Mucosa of stomach (tissue), 1 donor: ENCODE data around the gene RYR2.

ENCODE experiments used
- H3K27me3 ChIP-seq: one replicate; pipeline ENCODE4 v1.7.0; 2013; ENCODE audit warnings: mild to moderate bottlenecking, low read length; ENCODE audit not compliant: control insufficient read depth, insufficient read depth
- H3K36me3 ChIP-seq: one replicate; pipeline ENCODE4 v1.7.0; 2013; ENCODE audit warnings: low read length; ENCODE audit not compliant: control insufficient read depth, insufficient read depth
- H3K4me1 ChIP-seq: one replicate; pipeline ENCODE4 v1.7.0; 2013; ENCODE audit warnings: mild to moderate bottlenecking, low read length; ENCODE audit not compliant: control insufficient read depth, insufficient read depth
- H3K4me3 ChIP-seq: one replicate; pipeline ENCODE4 v1.7.0; 2013; ENCODE audit warnings: low read length
- H3K9ac ChIP-seq: one replicate; pipeline ENCODE4 v1.7.0; 2013; ENCODE audit warnings: mild to moderate bottlenecking, low read length, moderate library complexity
- H3K9me3 ChIP-seq: one replicate; pipeline ENCODE4 v1.7.0; 2013; ENCODE audit warnings: mild to moderate bottlenecking, low read length, moderate library complexity; ENCODE audit not compliant: control insufficient read depth
- donor health status: Pancreatic carcinoma.

RYR2 gene

DNA sequence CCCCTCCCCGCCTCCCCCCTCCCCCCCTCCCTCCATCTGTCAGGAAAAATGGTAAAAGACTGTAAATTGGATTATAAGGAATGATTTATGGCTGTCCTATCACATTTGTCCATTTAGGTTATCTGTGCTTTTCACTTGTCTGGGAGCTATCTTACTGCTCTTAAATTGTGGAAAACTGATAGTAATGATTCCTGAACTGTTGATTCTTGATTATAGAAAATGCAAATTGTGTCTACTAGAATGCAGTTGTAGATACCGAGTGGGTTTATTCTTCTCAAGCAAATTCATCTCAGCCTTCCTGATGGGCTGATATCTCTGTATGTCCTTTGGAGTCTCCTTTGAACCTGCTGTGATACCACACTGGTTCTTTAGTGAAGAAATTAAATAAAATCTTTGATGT, 12.3 kb downstream of the RYR2 start:
- Histone ChIP-seq H3K4me1 (no peaks in the 10 kb centered on the region), H3K27me3 (no peaks in the 10 kb centered on the region), H3K4me3 (no peak overlapping the region), H3K9me3 (no peaks in the 10 kb centered on the region), H3K9ac (no peak overlapping the region), H3K36me3 (no peaks in the 10 kb centered on the region)

DNA sequence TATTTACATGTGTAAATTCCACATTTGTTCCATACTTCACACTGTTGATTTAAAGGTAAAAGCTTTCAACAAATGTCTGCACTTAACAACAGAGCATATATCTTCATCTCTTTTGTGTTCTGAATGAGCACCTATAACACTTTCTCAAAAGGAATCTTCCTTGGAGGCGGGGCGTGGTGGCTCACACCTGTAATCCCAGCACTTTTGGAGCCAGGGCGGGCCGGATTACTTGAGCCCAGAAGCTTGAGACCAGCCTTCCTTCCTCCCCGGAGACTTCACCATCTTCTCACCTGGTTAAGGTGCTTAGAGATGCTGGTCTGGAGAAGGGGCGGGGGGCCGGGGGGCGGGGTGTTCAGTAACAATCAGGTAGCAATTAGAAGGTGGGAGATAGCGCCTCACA, 16.5 kb downstream of the RYR2 start:
- Histone ChIP-seq H3K4me1 (no peaks in the 10 kb centered on the region), H3K4me3 (no peak overlapping the region), H3K9me3 (no peaks in the 10 kb centered on the region), H3K27me3 (no peaks in the 10 kb centered on the region), H3K36me3 (no peaks in the 10 kb centered on the region), H3K9ac (no peak overlapping the region)

DNA sequence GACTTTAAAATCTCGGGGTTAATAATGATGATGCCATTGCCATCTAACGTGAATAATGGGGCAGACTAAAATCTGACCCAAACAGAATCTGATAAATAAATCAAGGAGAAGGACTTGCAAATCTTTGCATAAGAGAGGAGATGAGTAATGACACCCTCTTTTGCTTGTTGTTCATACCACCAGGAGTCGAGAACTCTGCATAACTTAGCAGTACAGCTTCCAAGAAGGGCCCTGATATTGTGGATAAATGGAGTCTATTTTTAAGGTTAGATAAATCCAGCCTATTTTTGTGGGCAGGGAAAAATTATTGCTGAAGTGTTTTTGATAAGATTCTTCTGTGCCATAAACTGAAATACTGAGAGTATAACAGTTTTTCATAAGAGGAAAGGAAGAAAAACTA, 17.3 kb downstream of the RYR2 start:
- H3K9me3 ChIP-seq: no peaks in the 10 kb centered on the region
- no peaks in the 10 kb centered on the region for H3K27me3 ChIP-seq
- no peaks in the 10 kb centered on the region for H3K36me3 ChIP-seq
- no peaks in the 10 kb centered on the region for H3K4me1 ChIP-seq
- H3K4me3 ChIP-seq: no peak overlapping the region
- H3K9ac ChIP-seq: no peak overlapping the region

DNA sequence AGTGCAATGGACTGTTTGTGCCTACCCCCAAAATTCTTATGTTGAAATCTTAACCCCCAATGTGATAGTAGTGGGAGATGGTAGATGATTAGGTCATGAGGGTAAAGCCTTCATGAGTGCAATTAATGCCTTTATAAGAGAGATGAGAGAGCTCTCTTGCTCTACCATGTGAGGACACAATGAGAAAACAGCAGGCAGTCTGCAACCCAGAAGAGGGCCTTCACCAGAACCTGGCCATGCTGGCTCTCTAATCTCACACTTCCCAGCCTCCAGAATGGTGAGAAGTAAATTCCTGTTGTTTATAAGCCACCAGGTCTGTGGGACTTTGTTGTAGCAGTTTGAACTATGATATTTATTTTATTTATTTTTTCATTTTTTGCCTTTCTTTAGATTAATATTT, 21.0 kb downstream of the RYR2 start:
- no peaks in the 10 kb centered on the region for H3K36me3 ChIP-seq
- no peaks in the 10 kb centered on the region for H3K9me3 ChIP-seq
- H3K4me1 ChIP-seq: no peaks in the 10 kb centered on the region
- H3K27me3 ChIP-seq: no peaks in the 10 kb centered on the region
- no peak overlapping the region for H3K4me3 ChIP-seq
- no peak overlapping the region for H3K9ac ChIP-seq

DNA sequence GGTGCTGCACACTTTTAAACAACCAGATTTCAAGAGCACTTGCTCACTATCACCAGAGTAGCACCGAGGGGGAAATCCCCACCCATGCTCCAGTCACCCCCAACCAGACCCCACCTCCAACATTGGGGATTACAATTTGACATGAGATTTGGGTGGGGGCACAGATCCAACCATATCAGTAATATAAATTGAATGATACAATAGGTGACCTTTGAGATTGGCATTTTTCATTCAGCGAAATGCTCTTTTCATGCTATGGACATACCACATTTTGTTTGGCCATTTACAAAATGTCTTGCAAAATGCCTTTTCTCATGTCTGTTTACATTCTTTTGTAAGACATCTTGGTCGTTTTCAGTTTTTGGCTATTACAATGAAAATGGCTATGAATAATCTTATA, 23.9 kb downstream of the RYR2 start:
- Histone ChIP-seq H3K4me3 (no peak overlapping the region), H3K9me3 (no peaks in the 10 kb centered on the region), H3K36me3 (no peaks in the 10 kb centered on the region), H3K27me3 (no peaks in the 10 kb centered on the region), H3K4me1 (no peaks in the 10 kb centered on the region), H3K9ac (no peak overlapping the region)

DNA sequence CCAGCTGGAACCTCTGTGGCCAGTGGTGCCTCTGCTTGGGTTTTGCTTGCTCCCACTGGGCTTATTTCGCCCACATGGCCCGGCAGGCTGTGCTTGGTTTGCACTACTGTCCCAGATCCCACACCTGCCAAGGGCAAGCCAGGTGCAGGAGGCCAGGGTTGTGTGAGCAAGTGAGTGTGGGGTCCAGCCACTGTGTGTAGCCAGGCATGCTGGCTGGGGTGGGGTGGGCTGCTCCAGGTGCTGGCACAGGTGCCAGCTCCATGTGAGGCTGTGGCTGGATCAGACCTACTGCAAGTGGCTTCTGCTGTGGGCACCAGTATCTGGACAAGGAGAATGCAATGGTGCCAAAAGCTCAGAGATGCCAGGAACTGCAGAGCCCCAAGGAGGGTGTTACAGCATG, 28.5 kb downstream of the RYR2 start:
- H3K4me1 ChIP-seq: no peaks in the 10 kb centered on the region
- H3K36me3 ChIP-seq: no peaks in the 10 kb centered on the region
- no peaks in the 10 kb centered on the region for H3K27me3 ChIP-seq
- no peaks in the 10 kb centered on the region for H3K9me3 ChIP-seq
- no peak overlapping the region for H3K4me3 ChIP-seq
- no peak overlapping the region for H3K9ac ChIP-seq

DNA sequence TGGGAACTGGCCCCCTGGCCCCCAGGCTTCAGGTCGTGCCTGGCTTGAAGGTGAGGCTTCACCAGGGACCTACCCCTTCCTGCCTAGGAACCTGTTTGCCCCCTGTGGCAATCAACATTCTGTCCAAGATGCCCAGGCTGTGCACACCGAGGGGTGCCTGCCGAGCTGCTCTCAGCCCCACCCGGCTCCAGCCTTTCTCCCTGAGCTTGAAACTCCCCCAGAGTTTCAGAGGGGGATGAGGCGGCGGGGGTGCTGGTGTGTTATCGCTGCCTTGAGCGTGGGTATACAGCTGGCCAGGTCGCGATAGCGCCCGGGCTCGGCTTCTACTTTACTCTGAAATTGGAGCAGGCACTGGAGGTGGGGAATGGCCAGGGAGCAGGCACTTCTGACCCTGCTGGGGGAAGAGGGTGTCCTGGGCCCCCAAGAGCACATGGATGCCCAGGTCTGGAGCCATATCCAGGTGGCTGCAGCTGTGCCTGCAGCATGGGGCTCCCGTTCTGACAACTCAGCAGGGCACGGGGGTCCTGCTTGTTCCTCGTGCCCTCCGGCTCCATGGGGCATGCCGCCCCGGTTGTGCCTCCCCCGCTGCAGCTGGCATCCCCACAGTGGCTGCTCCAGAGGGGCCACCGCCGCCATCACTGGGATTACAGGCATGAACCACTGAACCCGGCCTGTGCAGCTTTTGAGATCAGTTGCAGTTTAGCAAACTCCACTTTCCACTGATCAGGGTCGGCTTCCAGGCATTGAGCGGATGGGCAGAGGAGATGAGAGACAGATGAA, 29.8 kb downstream of the RYR2 start:
- Histone ChIP-seq H3K4me3 (no peak overlapping the region), H3K9ac (no peak overlapping the region), H3K4me1 (no peaks in the 10 kb centered on the region), H3K36me3 (no peaks in the 10 kb centered on the region), H3K27me3 (no peaks in the 10 kb centered on the region), H3K9me3 (no peaks in the 10 kb centered on the region)

DNA sequence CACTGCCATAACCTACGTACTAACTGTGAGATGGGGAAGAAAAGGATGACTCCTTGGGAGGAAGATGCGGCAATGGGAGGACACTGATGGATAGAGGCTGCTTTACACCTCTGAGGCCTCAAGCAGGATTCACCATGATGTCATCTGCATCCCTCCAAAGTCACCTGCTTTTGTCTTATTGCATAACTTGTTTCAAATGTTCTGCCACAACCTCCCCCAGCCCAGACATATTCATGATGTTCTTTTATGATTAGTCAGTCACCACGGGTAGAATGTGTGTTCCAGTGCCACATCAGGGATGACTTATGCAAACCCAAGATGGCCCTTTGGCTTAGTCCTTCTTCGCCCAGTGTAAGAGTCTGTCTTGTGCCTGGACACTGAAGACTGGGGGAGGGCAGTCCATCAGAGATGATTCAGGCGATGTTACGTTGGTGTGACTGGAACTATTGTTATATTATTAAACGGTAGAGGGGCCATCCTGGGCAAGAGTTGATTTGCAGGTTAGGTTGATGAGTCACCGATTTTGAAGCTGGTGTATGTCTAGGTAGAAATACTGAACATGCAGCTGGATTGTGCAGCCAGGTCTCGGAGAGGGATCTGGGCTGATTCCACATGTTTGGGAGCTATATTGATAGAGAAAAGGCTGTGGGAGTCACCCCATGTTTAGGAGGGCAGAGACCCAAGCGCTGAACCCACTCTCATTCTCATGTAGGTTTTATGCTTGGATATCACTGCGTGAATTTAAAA, 32.6 kb downstream of the RYR2 start:
- no peaks in the 10 kb centered on the region for H3K9me3 ChIP-seq
- H3K36me3 ChIP-seq: no peaks in the 10 kb centered on the region
- no peaks in the 10 kb centered on the region for H3K27me3 ChIP-seq
- H3K4me3 ChIP-seq: no peak overlapping the region
- no peak overlapping the region for H3K9ac ChIP-seq
- H3K4me1 ChIP-seq: no peaks in the 10 kb centered on the region

DNA sequence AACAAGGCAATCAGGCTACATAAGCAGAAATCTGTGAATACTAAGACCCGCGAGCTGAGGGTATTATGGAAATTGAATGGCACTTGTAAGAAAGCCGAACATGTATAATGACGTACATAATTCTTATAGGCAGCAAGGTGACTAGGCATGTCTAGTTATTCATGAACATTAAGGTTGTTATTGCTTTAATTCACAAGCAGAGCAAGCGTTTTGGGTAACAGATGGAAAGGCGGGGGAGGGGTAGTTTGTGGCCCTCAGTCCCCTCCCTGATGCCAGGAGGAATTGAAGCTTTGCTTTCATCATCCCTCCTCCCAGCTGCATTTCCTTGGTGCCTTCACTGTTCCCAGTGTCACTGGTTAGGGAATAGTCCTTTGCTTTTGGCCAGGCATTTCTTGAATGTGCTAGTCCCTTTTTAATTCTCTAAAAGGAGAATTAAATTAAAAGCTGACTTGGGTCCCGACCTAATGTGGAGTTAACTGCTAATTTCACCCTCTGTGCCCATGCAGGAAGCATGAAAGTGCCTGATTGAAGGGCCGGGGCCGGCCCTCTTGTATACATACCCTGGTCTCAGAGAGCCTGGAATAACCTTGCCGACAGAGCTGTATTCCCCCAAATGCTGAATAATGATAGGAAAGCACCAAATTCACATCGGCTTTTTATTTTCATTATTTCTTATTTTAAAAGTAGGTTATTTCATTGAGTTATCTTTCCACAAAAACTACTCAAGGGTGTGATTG, 42.5 kb downstream of the RYR2 start:
- H3K27me3 ChIP-seq: no peaks in the 10 kb centered on the region
- no peaks in the 10 kb centered on the region for H3K36me3 ChIP-seq
- no peaks in the 10 kb centered on the region for H3K9me3 ChIP-seq

DNA sequence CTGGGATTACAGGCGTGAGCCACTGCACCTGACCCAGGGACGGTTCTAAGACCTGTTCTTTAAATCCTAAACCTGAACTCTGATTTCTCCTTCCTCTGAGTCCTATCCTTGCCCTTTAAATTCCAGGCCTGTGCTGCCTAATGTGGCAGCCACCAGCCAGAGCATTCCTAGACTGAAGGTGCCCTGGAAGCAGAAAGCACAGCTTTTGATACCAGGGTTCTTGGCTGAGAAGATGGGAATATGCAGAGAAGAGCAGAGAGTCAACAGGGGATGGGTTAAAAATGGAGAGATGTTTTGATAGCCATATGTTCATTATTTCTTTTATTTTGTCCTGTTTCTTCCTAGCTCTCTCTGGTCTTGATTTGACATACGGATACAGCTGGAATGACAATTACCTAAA, 49.7 kb downstream of the RYR2 start:
- H3K4me3 ChIP-seq: no peak overlapping the region
- H3K27me3 ChIP-seq: no peaks in the 10 kb centered on the region
- no peaks in the 10 kb centered on the region for H3K36me3 ChIP-seq
- H3K9ac ChIP-seq: no peak overlapping the region
- no peaks in the 10 kb centered on the region for H3K4me1 ChIP-seq
- no peaks in the 10 kb centered on the region for H3K9me3 ChIP-seq

More for the DNA sequence above, 42.5 kb downstream of the RYR2 start:
- no peak overlapping the region for H3K9ac ChIP-seq
- no peaks in the 10 kb centered on the region for H3K4me1 ChIP-seq
- no peak overlapping the region for H3K4me3 ChIP-seq

DNA sequence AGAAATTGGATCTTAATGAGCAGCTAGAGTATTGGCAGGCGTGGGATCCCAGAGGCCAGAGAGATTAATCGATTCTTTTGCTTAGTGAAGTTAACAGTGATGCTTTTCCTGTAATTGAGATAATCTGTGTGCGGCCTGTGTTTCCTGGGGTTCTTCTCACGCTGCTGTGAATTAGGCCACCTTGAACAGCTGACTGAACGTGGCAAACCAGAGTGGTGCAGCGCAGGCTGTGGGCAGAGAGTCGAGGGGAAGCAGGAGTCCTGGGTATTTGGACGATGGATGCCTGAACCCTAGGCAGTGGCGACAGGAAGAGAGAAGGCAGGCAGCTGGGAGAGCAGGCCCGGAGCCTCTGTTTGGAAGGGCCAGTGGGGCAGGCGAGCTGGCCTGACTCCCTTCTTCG, 51.7 kb downstream of the RYR2 start:
- Histone ChIP-seq H3K9me3 (no peaks in the 10 kb centered on the region), H3K36me3 (no peaks in the 10 kb centered on the region), H3K9ac (no peak overlapping the region), H3K27me3 (no peaks in the 10 kb centered on the region), H3K4me3 (no peak overlapping the region), H3K4me1 (no peaks in the 10 kb centered on the region)

DNA sequence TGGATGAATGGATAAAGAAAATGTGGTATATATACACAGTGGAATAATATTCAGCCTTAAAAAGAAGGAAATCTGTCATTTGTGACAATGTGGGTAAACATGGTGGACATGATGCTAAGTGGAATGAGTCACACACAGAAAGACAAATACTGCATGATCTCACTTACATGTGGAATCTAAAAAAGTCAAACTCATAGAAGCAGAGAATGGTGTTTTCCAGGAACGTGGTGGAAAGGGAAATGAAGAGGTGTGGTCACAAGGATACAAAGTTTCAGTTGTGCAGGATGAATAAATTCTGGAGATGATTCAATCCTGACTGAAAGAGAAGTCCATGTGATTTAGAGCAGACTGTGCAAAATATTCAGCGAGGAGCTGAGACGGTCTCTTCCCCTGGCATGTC, 56.6 kb downstream of the RYR2 start:
- Histone ChIP-seq H3K27me3 (no peaks in the 10 kb centered on the region), H3K4me1 (no peaks in the 10 kb centered on the region), H3K9ac (no peak overlapping the region)

More for the DNA sequence above, 56.6 kb downstream of the RYR2 start:
- Histone ChIP-seq H3K36me3 (no peaks in the 10 kb centered on the region), H3K4me3 (no peak overlapping the region), H3K9me3 (no peaks in the 10 kb centered on the region)
